GM23338 (cell line): ENCODE results near the gene FTCD. TPM values are rescaled to one million over a fixed set of nuclear protein-coding genes. Genes with fewer than 3 reads are reported as not detected.

ENCODE experiments used
- ATAC-seq: fragments of 200-7000 bp; cut with Tn5 transposase; 3 replicates; pipeline ENCODE4 v1.9.1; 2020
- DNase-seq: peaks from one replicate; pipeline ENCODE4 v3.0.0-alpha.2; 2015; ENCODE audit warnings: low spot score
- H2AFZ ChIP-seq: fragments of 200-600 bp; sonication (generic); 2 replicates; pipeline ENCODE4 v1.8.0; 2016; ENCODE audit warnings: antibody characterized with exemption, mild to moderate bottlenecking, moderate library complexity
- H3F3A ChIP-seq: fragments of 200-600 bp; sonication (generic); replicated peaks from 2 replicates; pipeline ENCODE4 v1.8.0; 2017; ENCODE audit warnings: antibody characterized with exemption, mixed run types, low read depth
- H3K27ac ChIP-seq: fragments of 200-600 bp; sonication (generic); 2 replicates; pipeline ENCODE4 v1.6.1; 2016; ENCODE audit warnings: low read depth
- H3K27me3 ChIP-seq: fragments of 200-600 bp; sonication (generic); 2 replicates; pipeline ENCODE4 v1.8.0; 2016; ENCODE audit warnings: mild to moderate bottlenecking, mixed run types, moderate library complexity; ENCODE audit not compliant: insufficient read depth
- H3K36me3 ChIP-seq: fragments of 200-600 bp; sonication (generic); 2 replicates; pipeline ENCODE4 v1.8.0; 2016; ENCODE audit warnings: mild to moderate bottlenecking; ENCODE audit not compliant: insufficient read depth
- H3K4me1 ChIP-seq: fragments of 200-600 bp; sonication (generic); 2 replicates; pipeline ENCODE4 v1.8.0; 2016; ENCODE audit warnings: mild to moderate bottlenecking, moderate library complexity; ENCODE audit not compliant: insufficient read depth
- H3K4me2 ChIP-seq: fragments of 200-600 bp; sonication (generic); 2 replicates; pipeline ENCODE4 v1.7.1; 2017; ENCODE audit warnings: mixed run types
- H3K4me3 ChIP-seq: fragments of 200-600 bp; sonication (generic); 2 replicates; pipeline ENCODE4 v1.6.1; 2016; ENCODE audit warnings: mixed run types
- H3K79me2 ChIP-seq: fragments of 200-600 bp; sonication (generic); replicated peaks from 2 replicates; pipeline ENCODE4 v1.8.0; 2017; ENCODE audit warnings: mild to moderate bottlenecking; ENCODE audit not compliant: insufficient read depth
- H3K9me2 ChIP-seq: fragments of 200-600 bp; sonication (generic); 2 replicates; pipeline ENCODE4 v1.8.0; 2017; ENCODE audit not compliant: insufficient read depth
- H4K20me1 ChIP-seq: fragments of 200-600 bp; sonication (generic); replicated peaks from 2 replicates; pipeline ENCODE4 v1.8.0; 2017; ENCODE audit warnings: mild to moderate bottlenecking; ENCODE audit not compliant: insufficient read depth
- H3K27ac Mint-ChIP-seq: 2 replicates; pipeline ENCODE4 v1.8.0; 2020; ENCODE audit warnings: inconsistent platforms, mild to moderate bottlenecking, moderate library complexity, mixed read lengths
- H3K27me3 Mint-ChIP-seq: 3 replicates; pipeline ENCODE4 v1.8.0; 2022; ENCODE audit warnings: low read depth, mild to moderate bottlenecking, moderate library complexity, mixed read lengths, inconsistent platforms; ENCODE audit not compliant: insufficient read depth, poor library complexity
- H3K36me3 Mint-ChIP-seq: 3 replicates; pipeline ENCODE4 v1.8.0; 2021; ENCODE audit warnings: low read depth, mild to moderate bottlenecking, inconsistent platforms, moderate library complexity, mixed read lengths
- H3K4me1 Mint-ChIP-seq: 3 replicates; pipeline ENCODE4 v1.8.0; 2020; ENCODE audit warnings: mild to moderate bottlenecking, inconsistent platforms, mixed read lengths
- H3K4me3 Mint-ChIP-seq: 3 replicates; pipeline ENCODE4 v1.8.0; 2021; ENCODE audit warnings: moderate library complexity, mild to moderate bottlenecking, inconsistent platforms, mixed read lengths
- H3K9me3 Mint-ChIP-seq: 3 replicates; pipeline ENCODE4 v1.8.0; 2020; ENCODE audit warnings: moderate library complexity, mild to moderate bottlenecking, inconsistent platforms, mixed read lengths
- CREB1 ChIP-seq: fragments of 250-450 bp; sonication (Bioruptor Pico); IDR thresholded peaks from 2 replicates; pipeline ENCODE4 v1.5.0; 2020; ENCODE audit warnings: low read depth, mild to moderate bottlenecking, moderate library complexity
- ETS1 ChIP-seq: IDR thresholded peaks from 2 replicates; pipeline ENCODE4 v1.6.1; 2016; ENCODE audit warnings: antibody characterized with exemption
- EZH2 ChIP-seq: fragments of 200-600 bp; sonication (generic); IDR thresholded peaks from one replicate; pipeline ENCODE4 v1.8.0; 2017; ENCODE audit warnings: antibody characterized with exemption, mild to moderate bottlenecking, low read depth; ENCODE audit not compliant: unreplicated experiment
- EZH2phosphoT487 ChIP-seq: fragments of 200-600 bp; sonication (generic); IDR thresholded peaks from one replicate; pipeline ENCODE4 v1.8.1; 2018; ENCODE audit warnings: antibody characterized with exemption; ENCODE audit not compliant: unreplicated experiment
- JUNB ChIP-seq: IDR thresholded peaks from one replicate; pipeline ENCODE4 v1.6.1; 2016; ENCODE audit warnings: antibody characterized with exemption; ENCODE audit not compliant: unreplicated experiment
- NANOG ChIP-seq: IDR thresholded peaks from 2 replicates; pipeline ENCODE4 v1.6.1; 2016; ENCODE audit warnings: antibody characterized with exemption, borderline replicate concordance
- POLR2AphosphoS5 ChIP-seq: IDR thresholded peaks from 2 replicates; pipeline ENCODE4 v1.6.1; 2016; ENCODE audit warnings: antibody characterized with exemption, low read depth
- REST ChIP-seq: IDR thresholded peaks from one replicate; pipeline ENCODE4 v1.6.1; 2018; ENCODE audit warnings: antibody characterized with exemption; ENCODE audit not compliant: unreplicated experiment
- STAT1 ChIP-seq: IDR thresholded peaks from one replicate; pipeline ENCODE4 v1.6.1; 2016; ENCODE audit warnings: antibody characterized with exemption; ENCODE audit not compliant: unreplicated experiment
- ZNF114 ChIP-seq: fragments of 250-450 bp; sonication (Bioruptor Pico); IDR thresholded peaks from 2 replicates; pipeline ENCODE4 v1.5.0; 2020; ENCODE audit warnings: mild to moderate bottlenecking, moderate library complexity
- ZNF331 ChIP-seq: fragments of 250-450 bp; sonication (Bioruptor Pico); IDR thresholded peaks from 2 replicates; pipeline ENCODE4 v1.5.0; 2020; ENCODE audit warnings: low read depth, mild to moderate bottlenecking, moderate library complexity
- polyA plus RNA-seq: library from polyadenylated mRNA; unstranded; fragments of >200 nt; fragmentation: Nextera tagmentation; extraction: Ambion mirVana; gene quantifications from 2 replicates; pipeline ENCODE4 v1.2.1, GENCODE V29; 2016
- total RNA-seq: library from RNA; depleted of rRNA; stranded (reverse); fragments of >200 nt; shearing (Covaris generic); gene quantifications from 2 replicates; pipeline ENCODE4 v1.2.3, GENCODE V29; 2014
- TF ChIP-seq, protein P1 (sequence below), 2 experiments: fragments of 200-600 bp in 1 of 2; sonication (generic) in 1 of 2; conservative IDR thresholded peaks; 2 replicates each; pipeline versions ENCODE4 v1.5.1 to v1.6.1; 2016 to 2017; ENCODE audit warnings: antibody characterized with exemption in 2 of 2, low read depth in 2 of 2, mild to moderate bottlenecking in 2 of 2, moderate library complexity in 1 of 2
- TF ChIP-seq, protein P2 (sequence below): fragments of 250-450 bp; sonication (Bioruptor Pico); IDR thresholded peaks from 2 replicates; pipeline ENCODE4 v1.5.0; 2020; ENCODE audit warnings: mild to moderate bottlenecking, moderate library complexity

FTCD gene
- total and polyA plus RNA-seq, 2 experiments from 2014 or later = 0.90 to 2.3 TPM

DNA sequence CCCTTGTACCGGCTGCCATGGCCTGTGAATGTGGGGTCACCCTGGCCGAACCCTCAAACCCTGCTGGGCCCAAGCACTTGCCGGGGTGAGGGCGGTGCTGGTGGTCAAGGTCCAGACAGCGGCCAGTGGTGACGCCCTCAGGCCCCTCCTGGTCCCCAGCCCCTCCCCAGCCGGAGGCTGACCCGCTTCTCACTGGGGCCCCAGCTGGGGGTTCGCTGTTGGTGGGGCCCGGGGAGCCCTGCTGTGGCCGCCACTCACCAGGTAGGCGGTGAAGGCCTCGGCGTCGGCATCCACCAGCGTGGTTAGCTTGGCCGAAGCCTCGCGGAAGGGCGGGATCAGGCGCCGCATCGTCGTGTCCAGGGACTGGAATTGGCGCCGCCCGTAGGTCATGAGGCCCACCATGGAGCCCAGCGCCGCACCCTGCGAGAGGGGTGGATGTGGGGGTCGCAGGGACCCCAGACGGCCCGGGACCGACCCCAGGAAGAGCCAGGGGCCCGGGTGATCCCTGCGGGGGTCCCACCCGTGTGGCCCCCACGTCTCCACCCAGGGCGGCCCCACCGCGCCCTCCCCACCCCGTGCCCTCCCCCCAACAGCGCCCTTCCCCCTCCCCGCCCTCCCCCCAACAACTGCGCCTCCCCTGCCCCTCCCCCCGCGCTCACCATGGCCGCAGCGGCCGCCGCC is 10.1 kb downstream of the FTCD start:
- H4K20me1 ChIP-seq = no peaks in the 10 kb centered on the region
- H3K27ac ChIP-seq = no peak overlapping the region
- TF ChIP-seq EZH2 (no peak), JUNB (no peak), ZNF331 (CRISPR knock-in tag) (no peak), ZNF114 (no peak), EZH2phosphoT487 (no peak), POLR2AphosphoS5 (no peak), REST (no peak), CREB1 (CRISPR knock-in tag) (no peak), NANOG (no peak), ETS1 (no peak), STAT1 (no peak)
- TF ChIP-seq, protein P1, sequence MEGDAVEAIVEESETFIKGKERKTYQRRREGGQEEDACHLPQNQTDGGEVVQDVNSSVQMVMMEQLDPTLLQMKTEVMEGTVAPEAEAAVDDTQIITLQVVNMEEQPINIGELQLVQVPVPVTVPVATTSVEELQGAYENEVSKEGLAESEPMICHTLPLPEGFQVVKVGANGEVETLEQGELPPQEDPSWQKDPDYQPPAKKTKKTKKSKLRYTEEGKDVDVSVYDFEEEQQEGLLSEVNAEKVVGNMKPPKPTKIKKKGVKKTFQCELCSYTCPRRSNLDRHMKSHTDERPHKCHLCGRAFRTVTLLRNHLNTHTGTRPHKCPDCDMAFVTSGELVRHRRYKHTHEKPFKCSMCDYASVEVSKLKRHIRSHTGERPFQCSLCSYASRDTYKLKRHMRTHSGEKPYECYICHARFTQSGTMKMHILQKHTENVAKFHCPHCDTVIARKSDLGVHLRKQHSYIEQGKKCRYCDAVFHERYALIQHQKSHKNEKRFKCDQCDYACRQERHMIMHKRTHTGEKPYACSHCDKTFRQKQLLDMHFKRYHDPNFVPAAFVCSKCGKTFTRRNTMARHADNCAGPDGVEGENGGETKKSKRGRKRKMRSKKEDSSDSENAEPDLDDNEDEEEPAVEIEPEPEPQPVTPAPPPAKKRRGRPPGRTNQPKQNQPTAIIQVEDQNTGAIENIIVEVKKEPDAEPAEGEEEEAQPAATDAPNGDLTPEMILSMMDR (conservative IDR thresholded peaks at IDR 0.05; ENCODE audit: low read depth in 2 of 2) = no peak
- TF ChIP-seq, protein P2, sequence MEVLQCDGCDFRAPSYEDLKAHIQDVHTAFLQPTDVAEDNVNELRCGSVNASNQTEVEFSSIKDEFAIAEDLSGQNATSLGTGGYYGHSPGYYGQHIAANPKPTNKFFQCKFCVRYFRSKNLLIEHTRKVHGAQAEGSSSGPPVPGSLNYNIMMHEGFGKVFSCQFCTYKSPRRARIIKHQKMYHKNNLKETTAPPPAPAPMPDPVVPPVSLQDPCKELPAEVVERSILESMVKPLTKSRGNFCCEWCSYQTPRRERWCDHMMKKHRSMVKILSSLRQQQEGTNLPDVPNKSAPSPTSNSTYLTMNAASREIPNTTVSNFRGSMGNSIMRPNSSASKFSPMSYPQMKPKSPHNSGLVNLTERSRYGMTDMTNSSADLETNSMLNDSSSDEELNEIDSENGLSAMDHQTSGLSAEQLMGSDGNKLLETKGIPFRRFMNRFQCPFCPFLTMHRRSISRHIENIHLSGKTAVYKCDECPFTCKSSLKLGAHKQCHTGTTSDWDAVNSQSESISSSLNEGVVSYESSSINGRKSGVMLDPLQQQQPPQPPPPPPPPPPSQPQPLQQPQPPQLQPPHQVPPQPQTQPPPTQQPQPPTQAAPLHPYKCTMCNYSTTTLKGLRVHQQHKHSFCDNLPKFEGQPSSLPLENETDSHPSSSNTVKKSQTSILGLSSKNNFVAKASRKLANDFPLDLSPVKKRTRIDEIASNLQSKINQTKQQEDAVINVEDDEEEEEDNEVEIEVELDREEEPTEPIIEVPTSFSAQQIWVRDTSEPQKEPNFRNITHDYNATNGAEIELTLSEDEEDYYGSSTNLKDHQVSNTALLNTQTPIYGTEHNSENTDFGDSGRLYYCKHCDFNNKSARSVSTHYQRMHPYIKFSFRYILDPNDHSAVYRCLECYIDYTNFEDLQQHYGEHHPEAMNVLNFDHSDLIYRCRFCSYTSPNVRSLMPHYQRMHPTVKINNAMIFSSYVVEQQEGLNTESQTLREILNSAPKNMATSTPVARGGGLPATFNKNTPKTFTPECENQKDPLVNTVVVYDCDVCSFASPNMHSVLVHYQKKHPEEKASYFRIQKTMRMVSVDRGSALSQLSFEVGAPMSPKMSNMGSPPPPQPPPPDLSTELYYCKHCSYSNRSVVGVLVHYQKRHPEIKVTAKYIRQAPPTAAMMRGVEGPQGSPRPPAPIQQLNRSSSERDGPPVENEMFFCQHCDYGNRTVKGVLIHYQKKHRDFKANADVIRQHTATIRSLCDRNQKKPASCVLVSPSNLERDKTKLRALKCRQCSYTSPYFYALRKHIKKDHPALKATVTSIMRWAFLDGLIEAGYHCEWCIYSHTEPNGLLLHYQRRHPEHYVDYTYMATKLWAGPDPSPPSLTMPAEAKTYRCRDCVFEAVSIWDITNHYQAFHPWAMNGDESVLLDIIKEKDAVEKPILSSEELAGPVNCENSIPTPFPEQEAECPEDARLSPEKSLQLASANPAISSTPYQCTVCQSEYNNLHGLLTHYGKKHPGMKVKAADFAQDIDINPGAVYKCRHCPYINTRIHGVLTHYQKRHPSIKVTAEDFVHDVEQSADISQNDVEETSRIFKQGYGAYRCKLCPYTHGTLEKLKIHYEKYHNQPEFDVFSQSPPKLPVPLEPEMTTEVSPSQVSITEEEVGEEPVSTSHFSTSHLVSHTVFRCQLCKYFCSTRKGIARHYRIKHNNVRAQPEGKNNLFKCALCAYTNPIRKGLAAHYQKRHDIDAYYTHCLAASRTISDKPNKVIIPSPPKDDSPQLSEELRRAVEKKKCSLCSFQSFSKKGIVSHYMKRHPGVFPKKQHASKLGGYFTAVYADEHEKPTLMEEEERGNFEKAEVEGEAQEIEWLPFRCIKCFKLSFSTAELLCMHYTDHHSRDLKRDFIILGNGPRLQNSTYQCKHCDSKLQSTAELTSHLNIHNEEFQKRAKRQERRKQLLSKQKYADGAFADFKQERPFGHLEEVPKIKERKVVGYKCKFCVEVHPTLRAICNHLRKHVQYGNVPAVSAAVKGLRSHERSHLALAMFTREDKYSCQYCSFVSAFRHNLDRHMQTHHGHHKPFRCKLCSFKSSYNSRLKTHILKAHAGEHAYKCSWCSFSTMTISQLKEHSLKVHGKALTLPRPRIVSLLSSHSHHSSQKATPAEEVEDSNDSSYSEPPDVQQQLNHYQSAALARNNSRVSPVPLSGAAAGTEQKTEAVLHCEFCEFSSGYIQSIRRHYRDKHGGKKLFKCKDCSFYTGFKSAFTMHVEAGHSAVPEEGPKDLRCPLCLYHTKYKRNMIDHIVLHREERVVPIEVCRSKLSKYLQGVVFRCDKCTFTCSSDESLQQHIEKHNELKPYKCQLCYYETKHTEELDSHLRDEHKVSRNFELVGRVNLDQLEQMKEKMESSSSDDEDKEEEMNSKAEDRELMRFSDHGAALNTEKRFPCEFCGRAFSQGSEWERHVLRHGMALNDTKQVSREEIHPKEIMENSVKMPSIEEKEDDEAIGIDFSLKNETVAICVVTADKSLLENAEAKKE = no peak
- H2AFZ ChIP-seq = no peak overlapping the region
- H3K4me2 ChIP-seq = no peak overlapping the region
- ATAC-seq (no peak), DNase-seq (no peak)
- Mint-ChIP-seq H3K4me1 (peaks cover 12% of the 10 kb centered on the region), H3K9me3 (peaks cover 4% of the 10 kb centered on the region; the same call in 2 of the 3 replicates), H3K4me3 (no peak overlapping the region), H3K27ac (no peak overlapping the region), H3K36me3 (peaks cover 17% of the 10 kb centered on the region), H3K27me3 (peaks cover 9% of the 10 kb centered on the region)
- H3K4me3 ChIP-seq = no peak overlapping the region
- no peaks in the 10 kb centered on the region for H3K9me2 ChIP-seq
- no peaks in the 10 kb centered on the region for H3K79me2 ChIP-seq
- 0 out of 2 replicates have a peak, but pooled peaks cover 7% of the 10 kb centered on the region for H3F3A ChIP-seq
- H3K36me3 ChIP-seq = no peaks in the 10 kb centered on the region
- no peaks in the 10 kb centered on the region for H3K4me1 ChIP-seq
- no peaks in the 10 kb centered on the region for H3K27me3 ChIP-seq
